SH-SY5Y (cell line): ENCODE measurements around the gene MARVELD3.

ENCODE experiments used
- GATA2 ChIP-seq: IDR thresholded peaks from 2 replicates; pipeline ENCODE4 v1.6.1; 2011; ENCODE audit warnings: mild to moderate bottlenecking, low read depth, low read length
- GATA3 ChIP-seq: IDR thresholded peaks from 2 replicates; pipeline ENCODE4 v1.6.1; 2011; ENCODE audit warnings: low read depth, mild to moderate bottlenecking, low read length, moderate library complexity

- TF ChIP-seq GATA2 (no peak), GATA3 (no peak)
Measured at GRCh38 chr16:71637398-71637797, 11.4 kb downstream of the MARVELD3 start.
